Stimulated activated CD4-positive, alpha-beta T cell treated with anti-CD3 and anti-CD28 coated beads, Interleukin-1b, Interleukin-23, amount 100 ng/mL, for 24 hours (primary cell): ENCODE results near the gene FGD6.
A peak's percentile ranks its signal among the peaks of the same experiment; 100 is the strongest.
"Not testable (repeated sequence)": the region's sequence is repeated elsewhere in the genome, so short reads cannot be mapped to it uniquely, and the experiment has no call there.

Experiments used
- DNase-seq, 4 experiments: peaks; one replicate each; pipeline ENCODE4 v3.0.0-alpha.2; 2020; ENCODE audit warnings: low read depth in 4 of 4, low spot score in 1 of 4

Gene FGD6

GRCh38 chr12:95217377-95218149, at the start of gene FGD6, which contains the start of gene VEZT:
TSS of gene FGD6 (minus strand) at chr12:95217467. CDS start at chr12:95217240, 227 bp downstream.
TSS of gene VEZT (plus strand) at chr12:95217807. CDS start at chr12:95217851, 44 bp downstream.
- DNase-seq: peak; percentile 83 to 95 (median 90)

- DNase-seq: no peak
Measured at GRCh38 chr12:95266254-95266653, 49.0 kb upstream of the FGD6 start.

GRCh38 chr12:95265765-95266164, 48.5 kb upstream of the FGD6 start:
- no peak for DNase-seq

- no peak for DNase-seq
Measured at GRCh38 chr12:95262808-95263207, 45.5 kb upstream of the FGD6 start.

- no peak for DNase-seq
Measured at GRCh38 chr12:95261109-95261508, 43.8 kb upstream of the FGD6 start.

GRCh38 chr12:95259368-95259767, 42.1 kb upstream of the FGD6 start:
- DNase-seq: no peak

GRCh38 chr12:95258803-95259202, 41.5 kb upstream of the FGD6 start:
- DNase-seq: no peak

- DNase-seq: no peak
Measured at GRCh38 chr12:95258151-95258550, 40.9 kb upstream of the FGD6 start.

- DNase-seq: no peak
Measured at GRCh38 chr12:95257541-95257940, 40.3 kb upstream of the FGD6 start.

- DNase-seq: no peak
Measured at GRCh38 chr12:95253386-95253785, 36.1 kb upstream of the FGD6 start.

- no peak for DNase-seq
Measured at GRCh38 chr12:95248604-95249360, 31.5 kb upstream of the FGD6 start.

- DNase-seq: no peak
Measured at GRCh38 chr12:95248095-95248494, 30.8 kb upstream of the FGD6 start.

- DNase-seq: no peak
Measured at GRCh38 chr12:95244350-95244749, 27.1 kb upstream of the FGD6 start.

GRCh38 chr12:95243497-95244183, 26.4 kb upstream of the FGD6 start:
- DNase-seq: no peak

- DNase-seq: no peak
Measured at GRCh38 chr12:95241761-95242506, 24.7 kb upstream of the FGD6 start.

- not testable (repeated sequence) for DNase-seq
Measured at GRCh38 chr12:95241138-95241537, 23.9 kb upstream of the FGD6 start.

- no peak for DNase-seq
Measured at GRCh38 chr12:95240556-95240955, 23.3 kb upstream of the FGD6 start.

- DNase-seq: not testable (repeated sequence)
Measured at GRCh38 chr12:95239835-95240234, 22.6 kb upstream of the FGD6 start.

- DNase-seq: no peak
Measured at GRCh38 chr12:95239216-95239615, 21.9 kb upstream of the FGD6 start.

GRCh38 chr12:95238150-95238549, 20.9 kb upstream of the FGD6 start:
- DNase-seq: no peak

GRCh38 chr12:95237315-95237714, 20.0 kb upstream of the FGD6 start:
- no peak for DNase-seq
